Measurements from ENCODE around the gene PRDM5.
A peak's percentile ranks its signal among the peaks of the same experiment; 100 is the strongest.

Gene PRDM5

GRCh38 chr4:120902925-120903324, 19.6 kb downstream of the PRDM5 start:
- no peak for DNase-seq

- no peak for DNase-seq
These were observed 20.8 kb downstream of the PRDM5 start for GRCh38 chr4:120901731-120902130.

- no peak for DNase-seq
These were observed 24.4 kb downstream of the PRDM5 start for GRCh38 chr4:120897981-120898719.

- no peak for DNase-seq
These were observed 27.0 kb downstream of the PRDM5 start for GRCh38 chr4:120895554-120895953.

GRCh38 chr4:120893314-120893713, 29.2 kb downstream of the PRDM5 start:
- DNase-seq: no peak

- no peak for DNase-seq
These were observed 36.3 kb downstream of the PRDM5 start for GRCh38 chr4:120886191-120886590.

- peak; percentile 13 for DNase-seq
These were observed 40.7 kb downstream of the PRDM5 start for GRCh38 chr4:120881846-120882245.

GRCh38 chr4:120881351-120881750, 41.2 kb downstream of the PRDM5 start:
- DNase-seq: no peak

GRCh38 chr4:120877021-120877420, 45.5 kb downstream of the PRDM5 start:
- DNase-seq: no peak

GRCh38 chr4:120874792-120875774, 47.4 kb downstream of the PRDM5 start:
- no peak for DNase-seq

GRCh38 chr4:120873554-120873953, 49.0 kb downstream of the PRDM5 start:
- no peak for DNase-seq

GRCh38 chr4:120871173-120871572, 51.4 kb downstream of the PRDM5 start:
- DNase-seq: no peak

- DNase-seq: no peak
These were observed 52.2 kb downstream of the PRDM5 start for GRCh38 chr4:120870279-120870673.

GRCh38 chr4:120869613-120870278, 52.8 kb downstream of the PRDM5 start:
- no peak for DNase-seq

GRCh38 chr4:120867506-120867905, 55.0 kb downstream of the PRDM5 start:
- DNase-seq: no peak

- DNase-seq: no peak
These were observed 56.5 kb downstream of the PRDM5 start for GRCh38 chr4:120865985-120866384.

- DNase-seq: no peak
These were observed 57.6 kb downstream of the PRDM5 start for GRCh38 chr4:120864969-120865368.

- no peak for DNase-seq
These were observed 60.1 kb downstream of the PRDM5 start for GRCh38 chr4:120862432-120862831.

GRCh38 chr4:120861852-120862251, 60.7 kb downstream of the PRDM5 start:
- no peak for DNase-seq

GRCh38 chr4:120858776-120859175, 63.8 kb downstream of the PRDM5 start:
- peak; percentile 55 for DNase-seq

GRCh38 chr4:120857312-120857711, 65.2 kb downstream of the PRDM5 start:
- DNase-seq: peak; percentile 26

- no peak for DNase-seq
These were observed 66.2 kb downstream of the PRDM5 start for GRCh38 chr4:120856294-120856693.

- no peak for DNase-seq
These were observed 67.1 kb downstream of the PRDM5 start for GRCh38 chr4:120855307-120856001.
